Sigmoid colon (tissue), 4 donors: ENCODE data around the gene PPARD.

Experiments used
- CTCF ChIP-seq, 4 experiments: fragments of 450-650 bp in 3 of 4; fragments of 200-600 bp in 1 of 4; IDR thresholded peaks; one replicate each; pipeline ENCODE4 v1.5.1; 2016 to 2019; ENCODE audit warnings: antibody characterized with exemption in 4 of 4, mild to moderate bottlenecking in 3 of 4, moderate library complexity in 2 of 4
- POLR2AphosphoS5 ChIP-seq, 4 donors: sonication (generic); formaldehyde crosslinking; IDR thresholded peaks; one replicate each; pipeline ENCODE4 v1.6.1; 2017; ENCODE audit warnings: antibody characterized with exemption in 4 of 4

- TF ChIP-seq CTCF (IDR thresholded peaks at IDR 0.05): no peak
- TF ChIP-seq POLR2AphosphoS5 (IDR thresholded peaks at IDR 0.05): no peak
These were observed 23.8 kb downstream of the PPARD start for GRCh38 chr6:35366204-35366596.
